NCI-H748 (cell line): Measurements from ENCODE around the gene REX1BD.
"Not testable (repeated sequence)": the region's sequence is repeated elsewhere in the genome, so short reads cannot be mapped to it uniquely, and the experiment has no call there.

Experiments
- DNase-seq: peaks from one replicate; lab custom pipeline; 2025; ENCODE audit not compliant: unreplicated experiment; lab: John Stamatoyannopoulos, UW

The REX1BD gene

GRCh38 chr19:18600692-18601397 is 12.2 kb downstream of the REX1BD start:
- not testable (repeated sequence) for DNase-seq

- DNase-seq = no peak
Measured at GRCh38 chr19:18601875-18602274, 13.3 kb downstream of the REX1BD start.

DNA sequence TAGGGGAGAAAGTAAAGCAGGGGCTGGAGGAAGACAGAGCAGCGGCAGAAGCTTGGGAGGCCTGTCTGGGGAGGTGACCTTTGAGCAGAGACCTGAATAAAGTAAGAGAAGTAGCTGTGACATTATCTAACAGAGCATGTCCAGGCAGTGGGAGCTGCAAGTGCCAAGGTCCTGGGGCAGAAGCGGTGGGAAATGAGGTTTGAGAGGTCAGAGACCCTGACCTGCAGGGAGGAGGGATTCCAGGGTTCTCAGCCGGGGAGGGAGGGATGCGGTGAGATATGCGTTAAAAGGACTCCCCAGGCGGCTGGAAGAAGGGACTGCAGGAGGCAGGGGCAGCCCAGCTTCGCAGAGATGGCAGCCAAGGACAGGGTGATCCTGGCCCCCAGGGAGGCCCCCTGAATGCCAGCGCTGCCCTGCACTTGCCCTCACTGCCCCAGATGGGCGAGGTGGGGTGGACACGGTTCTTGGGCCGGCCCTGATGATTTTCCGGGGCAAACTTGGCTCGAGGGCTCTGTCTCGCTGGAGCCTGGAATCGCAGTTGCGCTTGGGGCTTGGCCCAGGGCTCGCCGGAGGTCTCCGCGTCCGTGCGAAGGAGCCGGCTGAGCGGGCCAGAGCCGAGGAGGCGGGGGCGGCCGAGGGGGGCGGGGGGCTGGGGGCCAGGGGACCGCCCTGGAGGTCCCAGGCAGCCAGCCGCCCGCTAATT is 14.8 kb downstream of the REX1BD start:
- no peak for DNase-seq

GRCh38 chr19:18603958-18604819 is 15.6 kb downstream of the REX1BD start:
- DNase-seq = no peak

GRCh38 chr19:18604820-18605159 is 16.2 kb downstream of the REX1BD start:
- no peak for DNase-seq

GRCh38 chr19:18605196-18605545 is 16.6 kb downstream of the REX1BD start:
- DNase-seq = no peak

DNA sequence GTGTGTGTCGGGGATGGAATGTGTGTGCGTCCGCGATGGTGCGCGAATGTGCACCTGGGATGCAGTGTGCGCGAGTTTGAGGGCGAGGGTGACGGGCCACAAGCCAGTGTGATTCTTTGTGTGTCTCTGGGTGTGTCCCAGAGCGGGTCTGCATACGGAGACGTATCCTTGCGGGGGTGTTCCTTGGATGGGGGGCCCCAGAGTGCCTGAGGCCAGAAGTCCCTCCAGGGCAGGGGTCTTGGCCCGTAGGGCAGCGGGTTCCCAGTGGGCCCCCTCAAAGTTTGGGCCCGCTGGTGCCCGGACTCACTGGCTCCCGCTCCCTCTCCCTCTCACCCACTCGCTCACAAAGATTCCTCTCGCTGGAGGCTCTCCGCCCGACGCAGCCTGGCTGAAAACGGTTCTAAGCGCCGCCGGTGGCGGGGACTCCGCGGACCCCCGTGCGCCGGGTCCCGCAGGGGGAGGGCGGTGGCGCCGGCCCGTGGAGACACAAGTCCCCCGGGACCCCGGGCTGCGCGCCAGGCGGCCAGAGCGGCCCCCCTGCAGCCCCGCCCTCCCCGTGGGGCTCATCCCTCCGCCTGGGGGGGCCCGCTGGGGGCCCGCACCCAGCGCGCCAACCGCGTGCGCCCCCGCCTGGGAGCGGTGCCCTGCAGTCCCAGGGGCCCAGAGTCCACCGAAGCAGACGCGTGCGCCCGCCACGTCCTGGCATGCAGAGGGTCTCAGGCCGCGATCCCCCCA is 17.1 kb downstream of the REX1BD start:
- DNase-seq = no peak

DNA sequence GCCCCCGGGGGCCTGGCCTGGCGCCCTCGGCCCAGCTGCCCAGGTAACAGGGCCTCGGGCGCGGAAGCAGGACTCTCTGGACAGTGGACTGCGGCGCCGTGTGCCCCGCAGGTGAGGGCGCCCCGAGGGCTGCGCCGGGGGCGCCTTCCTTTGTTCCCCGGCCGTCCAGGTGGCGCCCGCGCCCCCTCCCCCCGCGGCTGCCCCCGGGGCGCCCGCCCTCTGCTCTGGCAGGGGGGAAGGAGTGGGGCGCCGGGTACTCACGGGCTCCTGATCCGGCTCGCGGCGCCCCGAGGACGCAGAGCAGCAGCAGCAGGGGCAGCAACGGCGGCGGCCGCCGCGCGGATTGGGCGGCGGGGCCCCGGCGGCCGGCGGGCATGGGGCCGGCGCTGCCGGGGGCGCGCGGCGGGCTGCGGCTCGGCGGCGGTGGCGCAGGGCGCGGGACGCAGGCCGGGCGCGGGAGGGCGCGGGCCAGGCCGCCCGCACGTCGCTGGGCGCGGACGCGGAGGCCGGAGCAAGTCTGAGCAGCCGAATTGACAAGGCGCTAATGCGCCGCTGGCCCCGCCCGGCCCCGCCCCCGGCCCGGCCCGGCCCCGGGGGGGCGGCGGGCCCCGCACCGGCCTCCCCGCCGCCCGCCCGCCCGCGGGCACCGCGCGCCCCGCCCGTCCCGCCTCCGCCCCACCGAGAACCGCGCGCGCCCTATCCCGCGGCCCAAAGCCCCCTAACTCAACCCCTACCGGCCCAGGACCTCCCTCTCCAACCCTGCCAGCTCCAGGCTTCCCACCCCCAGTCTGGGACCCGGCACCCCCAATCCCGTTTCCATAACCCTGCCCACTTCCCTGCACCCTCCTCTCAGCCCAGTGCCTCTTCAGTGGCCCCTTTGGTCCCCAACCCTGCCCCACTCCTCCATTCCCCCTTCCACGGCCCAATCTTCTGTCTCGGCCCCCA is 18.0 kb downstream of the REX1BD start, which contains the start of gene CRLF1:
Gene CRLF1, minus strand, starts transcription at position 519 of the 945 bp plus-strand sequence. Its CDS starts 143 bp downstream, at position 376.
- DNase-seq = no peak

DNA sequence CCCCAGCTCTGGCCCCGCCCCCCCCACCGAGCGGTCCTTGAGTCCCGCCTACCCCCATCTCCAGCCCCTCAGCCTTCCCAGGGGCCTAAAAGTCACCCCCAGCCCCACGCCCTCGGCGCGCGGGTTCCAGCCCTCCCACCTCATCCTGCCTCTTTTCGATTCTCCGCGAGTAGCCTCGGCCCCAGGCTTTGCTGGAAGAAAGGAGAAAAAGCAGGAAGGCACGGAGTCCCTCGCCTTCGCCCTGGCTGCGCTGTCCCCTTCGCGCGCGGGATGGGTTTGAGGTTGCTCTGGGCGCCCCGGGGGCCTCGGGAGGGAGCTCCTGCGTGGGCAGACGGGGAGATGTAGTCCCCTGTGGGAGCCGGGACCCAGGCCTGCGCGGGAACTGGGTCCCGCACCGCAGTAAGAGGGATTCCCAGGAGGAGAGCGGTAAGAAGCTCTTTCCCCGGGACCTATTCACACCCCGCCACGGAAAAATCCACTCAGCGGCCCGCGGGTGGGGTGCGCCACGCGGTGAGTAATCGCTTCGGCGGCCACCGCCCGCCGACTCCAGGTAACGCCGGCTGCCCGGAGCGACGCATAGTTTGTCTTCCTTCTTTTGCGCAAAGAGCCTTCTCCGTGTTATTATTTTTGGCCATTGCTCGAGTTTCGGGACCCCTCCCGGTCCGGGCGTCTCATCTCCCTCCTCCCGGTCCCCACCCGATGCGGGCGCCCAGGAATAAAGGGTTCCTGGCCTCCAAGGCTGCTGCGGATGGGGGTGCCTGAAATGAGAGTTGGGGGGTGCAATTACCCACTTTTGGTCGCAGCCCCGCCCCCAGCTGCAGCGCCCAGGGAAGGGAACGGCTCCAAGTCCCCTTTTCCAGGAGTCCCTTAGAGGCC is 18.9 kb downstream of the REX1BD start:
- DNase-seq = peak; percentile 25

DNA sequence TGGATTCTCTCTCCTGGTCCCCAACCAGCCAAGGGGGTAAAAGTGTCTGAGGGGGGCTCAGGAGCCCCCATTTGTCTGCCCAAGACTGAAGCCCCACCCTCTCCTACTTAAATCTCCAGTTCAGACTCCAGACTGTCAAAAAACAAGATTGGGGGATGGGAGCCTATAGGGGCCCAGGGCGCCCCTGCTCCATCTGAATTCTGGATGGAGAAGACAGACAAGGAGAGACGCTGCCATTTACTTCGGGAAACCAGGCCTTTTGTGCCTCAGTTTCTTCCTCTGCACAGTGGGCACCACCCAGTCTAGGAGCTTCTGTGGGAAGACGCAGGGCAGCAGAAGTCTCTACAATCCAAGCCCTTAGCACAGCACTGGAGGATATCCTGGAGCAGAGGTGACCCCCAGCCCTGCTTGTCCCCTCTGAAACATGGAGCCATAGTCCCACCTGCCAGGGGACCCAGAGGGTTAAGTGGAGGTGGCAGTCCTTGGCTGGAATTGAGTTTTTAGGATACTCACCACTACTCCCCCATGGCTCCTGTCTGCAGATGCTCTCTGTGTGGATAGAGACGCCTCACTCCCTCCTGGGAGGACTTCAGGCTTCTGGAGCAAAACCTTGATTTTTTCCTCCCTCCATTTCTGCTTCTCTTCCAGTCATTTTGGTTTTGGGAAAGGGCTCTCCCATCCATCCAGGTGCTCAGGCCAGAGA is 19.7 kb downstream of the REX1BD start:
- no peak for DNase-seq

DNA sequence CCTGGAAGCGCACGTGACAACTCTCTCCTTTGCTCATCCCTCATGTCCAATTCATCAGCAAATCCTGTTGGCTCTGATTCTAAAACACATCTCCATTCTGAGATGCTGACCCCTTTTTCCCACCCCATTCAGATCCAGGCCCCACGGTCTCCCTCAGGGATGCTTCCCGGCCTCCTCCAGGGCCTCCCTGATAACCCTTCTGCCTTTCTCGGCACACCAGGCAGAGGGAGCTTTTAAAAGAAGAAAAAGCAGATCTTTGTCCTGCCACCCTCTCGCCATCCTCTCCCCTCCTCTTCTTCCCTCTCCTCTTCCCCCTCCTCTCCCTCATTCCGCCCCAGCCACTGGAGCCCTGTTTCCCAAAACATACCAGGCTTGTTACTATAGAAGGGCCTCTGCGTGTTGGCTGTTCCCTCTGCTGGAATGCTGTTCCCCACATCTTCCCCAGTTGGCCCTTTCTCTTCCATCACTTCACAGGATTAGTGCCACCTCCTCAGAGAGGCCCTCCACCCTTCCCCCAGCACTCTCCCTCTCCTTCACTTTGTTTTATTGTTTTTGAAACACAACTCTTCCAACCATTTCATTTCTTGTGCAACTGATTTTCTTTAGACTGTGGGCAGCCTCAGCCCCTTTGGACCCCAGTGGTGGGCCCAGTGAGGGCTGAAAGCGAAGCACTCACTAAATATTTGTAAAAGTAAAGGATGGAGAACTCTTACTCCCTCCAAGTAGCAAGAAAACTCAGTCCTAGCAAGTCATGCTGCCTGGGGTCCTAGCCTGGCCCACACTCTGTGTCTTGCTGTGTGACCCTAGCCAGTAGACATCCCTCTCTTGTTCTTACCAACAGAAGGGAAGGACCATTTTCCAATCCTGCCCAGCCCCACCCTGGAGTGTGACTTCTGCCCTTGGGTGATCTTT is 20.5 kb downstream of the REX1BD start:
- DNase-seq = no peak

GRCh38 chr19:18609717-18610051 is 21.1 kb downstream of the REX1BD start:
- no peak for DNase-seq

DNA sequence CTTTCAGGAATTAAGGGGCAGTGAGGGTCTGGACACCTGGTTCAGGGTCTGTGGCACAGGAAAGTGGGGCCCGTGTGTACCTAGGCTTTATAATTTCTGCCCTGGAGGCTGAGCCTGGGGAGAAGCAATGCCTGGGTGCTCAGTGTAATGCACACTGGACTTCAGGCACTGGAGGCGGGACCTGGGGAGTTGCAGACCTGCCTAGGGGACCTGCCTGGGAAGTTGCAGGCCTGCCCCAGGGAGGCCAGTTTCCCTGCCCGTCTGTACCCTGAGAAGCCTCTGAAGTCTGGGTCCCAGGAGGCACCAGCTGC is 21.6 kb downstream of the REX1BD start:
- no peak for DNase-seq

- no peak for DNase-seq
Measured at GRCh38 chr19:18610556-18611326, 22.1 kb downstream of the REX1BD start.

- peak; percentile 34 for DNase-seq
Measured at GRCh38 chr19:18611327-18612050, 22.9 kb downstream of the REX1BD start.

- peak; percentile 26 for DNase-seq
Measured at GRCh38 chr19:18612051-18612771, 23.6 kb downstream of the REX1BD start.
